Measurements from ENCODE around the gene CXCL9. TPM values are rescaled to one million over a fixed set of nuclear protein-coding genes. Genes with fewer than 3 reads are reported as not detected.

Gene CXCL9
- total and polyA plus RNA-seq, 2 donors (not counting 1 experiment from before 2014, with no cell fraction given), result not detected

DNA sequence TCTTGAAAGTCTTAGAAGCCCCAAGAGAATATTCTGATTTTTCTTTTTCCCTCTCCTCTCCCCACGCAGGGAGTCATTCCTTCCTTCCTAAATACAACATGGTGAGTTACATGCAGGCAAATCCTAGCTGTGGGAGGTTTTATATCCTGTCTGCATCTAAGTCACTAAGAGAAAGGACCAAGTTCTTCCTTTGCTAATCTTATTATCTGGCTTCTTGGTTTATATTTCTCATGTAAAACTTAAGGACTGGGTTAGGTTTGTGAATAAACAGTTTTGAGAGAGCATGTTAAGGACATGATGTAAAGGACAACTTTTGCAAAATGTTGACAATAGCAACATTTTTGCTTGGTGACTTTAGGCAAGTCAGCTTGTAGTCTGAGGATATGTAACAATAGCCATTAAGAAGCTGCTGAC lies 5.1 kb upstream of the CXCL9 start:
- DNase-seq (no peak), ATAC-seq (ENCODE audit: low read depth) (no peak)
- ChIA-PET CTCF (no interaction called here), POLR2A (no interaction called here)
- Histone ChIP-seq H3K9me3 (ENCODE audit: control extremely low read depth in 1 of 3, control insufficient read depth in 2 of 3, insufficient read depth in 1 of 3, low read length in 2 of 3) (no peaks in the 10 kb centered on the region), H4K20me1 (ENCODE audit: control insufficient read depth, insufficient read depth, low read length, poor library complexity, severe bottlenecking) (no peaks in the 10 kb centered on the region), H2AFZ (ENCODE audit: insufficient read depth, low read depth, low read length, poor library complexity, severe bottlenecking) (peak overlapping the region; percentile 47), H3K4me2 (replicated peaks; ENCODE audit: low read depth, low read length, poor library complexity, severe bottlenecking) (peak overlapping the region; percentile 57), H3K27me3 (replicated peaks in 1 of 4; ENCODE audit: control extremely low read depth in 1 of 4, control insufficient read depth in 3 of 4, insufficient read depth in 4 of 4, low read length in 3 of 4) (no peaks in the 10 kb centered on the region), H3K79me2 (ENCODE audit: control insufficient read depth, insufficient read depth, low read length) (no peaks in the 10 kb centered on the region), H3K27ac (ENCODE audit: low read length in 2 of 2) (peak overlapping the region in 1 of 2 donors; percentile 42), H3K36me3 (replicated peaks in 1 of 2; ENCODE audit: control extremely low read depth in 1 of 2, control insufficient read depth in 1 of 2, extremely low read depth in 1 of 2, insufficient read depth in 2 of 2, low read length in 1 of 2) (no peaks in the 10 kb centered on the region), H3K9ac (ENCODE audit: low read length) (peak overlapping the region; percentile 33), H3K4me1 (ENCODE audit: control insufficient read depth in 2 of 2, insufficient read depth in 2 of 2, low read length in 2 of 2) (peaks cover 20 to 23% of the 10 kb centered on the region in 2 donors), H3K4me3 (ENCODE audit: control extremely low read depth in 1 of 5, extremely low read depth in 1 of 5, insufficient read depth in 1 of 5, low read depth in 2 of 5, low read length in 4 of 5) (no peak overlapping the region)
- Mint-ChIP-seq H3K27me3 (no peaks in the 10 kb centered on the region), H3K9me3 (ENCODE audit: insufficient read depth) (no peaks in the 10 kb centered on the region), H3K27ac (no peak overlapping the region), H3K4me1 (peaks cover 28% of the 10 kb centered on the region), H3K4me3 (no peak overlapping the region)
- TF ChIP-seq EZH2 (IDR thresholded peaks at IDR 0.05; ENCODE audit: borderline replicate concordance, insufficient read depth, low read depth, low read length, poor library complexity, severe bottlenecking), result no peak
- TF ChIP-seq, protein P1, sequence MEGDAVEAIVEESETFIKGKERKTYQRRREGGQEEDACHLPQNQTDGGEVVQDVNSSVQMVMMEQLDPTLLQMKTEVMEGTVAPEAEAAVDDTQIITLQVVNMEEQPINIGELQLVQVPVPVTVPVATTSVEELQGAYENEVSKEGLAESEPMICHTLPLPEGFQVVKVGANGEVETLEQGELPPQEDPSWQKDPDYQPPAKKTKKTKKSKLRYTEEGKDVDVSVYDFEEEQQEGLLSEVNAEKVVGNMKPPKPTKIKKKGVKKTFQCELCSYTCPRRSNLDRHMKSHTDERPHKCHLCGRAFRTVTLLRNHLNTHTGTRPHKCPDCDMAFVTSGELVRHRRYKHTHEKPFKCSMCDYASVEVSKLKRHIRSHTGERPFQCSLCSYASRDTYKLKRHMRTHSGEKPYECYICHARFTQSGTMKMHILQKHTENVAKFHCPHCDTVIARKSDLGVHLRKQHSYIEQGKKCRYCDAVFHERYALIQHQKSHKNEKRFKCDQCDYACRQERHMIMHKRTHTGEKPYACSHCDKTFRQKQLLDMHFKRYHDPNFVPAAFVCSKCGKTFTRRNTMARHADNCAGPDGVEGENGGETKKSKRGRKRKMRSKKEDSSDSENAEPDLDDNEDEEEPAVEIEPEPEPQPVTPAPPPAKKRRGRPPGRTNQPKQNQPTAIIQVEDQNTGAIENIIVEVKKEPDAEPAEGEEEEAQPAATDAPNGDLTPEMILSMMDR (IDR thresholded peaks at IDR 0.05), result no peak
- WGBS (ENCODE audit: insufficient coverage), result no CpG with 5 or more reads among the region's 1 CpG
- intact Hi-C loops (cut with micrococcal nuclease), result no loop called here

DNA sequence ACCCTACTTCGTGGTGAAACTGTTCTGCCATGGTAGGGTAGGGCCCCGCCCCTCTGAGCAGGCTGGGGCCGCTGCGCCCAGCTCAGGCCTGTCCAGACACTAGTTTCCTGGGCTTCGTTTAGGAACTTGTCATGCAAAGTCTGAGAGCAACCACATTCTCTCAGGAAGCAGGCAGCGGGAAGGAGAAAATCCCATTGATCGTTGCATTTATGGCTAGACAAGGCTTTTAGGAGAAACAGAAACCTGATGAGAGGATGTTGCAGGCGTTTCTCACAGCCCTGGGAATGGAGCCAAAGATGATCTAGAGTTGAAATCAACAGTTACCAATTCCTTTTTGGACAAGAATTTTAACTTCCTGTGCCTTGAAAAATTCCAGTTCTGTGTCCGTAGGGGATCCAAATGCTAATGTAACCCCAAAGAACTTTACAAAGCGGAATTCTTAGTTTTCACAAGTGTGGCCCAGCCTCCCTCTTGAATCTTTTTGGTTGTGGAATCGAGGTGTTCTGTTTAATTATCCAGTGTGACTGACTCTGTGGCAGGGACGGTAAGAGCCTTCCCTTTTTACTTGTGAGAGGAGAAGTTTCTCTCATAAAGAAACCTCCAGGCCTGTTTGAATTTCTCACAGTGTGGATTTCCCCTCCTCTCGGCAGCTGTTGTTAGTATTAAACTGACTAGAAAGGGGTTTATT lies 4.5 kb upstream of the CXCL9 start:
- peak overlapping the region in 1 of 2 donors; percentile 42 for H3K27ac ChIP-seq (ENCODE audit: low read length in 2 of 2)
- H3K4me3 ChIP-seq (ENCODE audit: control extremely low read depth in 1 of 5, extremely low read depth in 1 of 5, insufficient read depth in 1 of 5, low read depth in 2 of 5, low read length in 4 of 5), result peak overlapping the region in 3 of 5 experiments; percentile 8 to 33 (median 16)
- Mint-ChIP-seq H3K9me3 (ENCODE audit: insufficient read depth) (no peaks in the 10 kb centered on the region), H3K27me3 (no peaks in the 10 kb centered on the region), H3K4me3 (no peak overlapping the region), H3K27ac (no peak overlapping the region), H3K4me1 (peaks cover 28% of the 10 kb centered on the region)
- H3K9ac ChIP-seq (ENCODE audit: low read length), result peak overlapping the region; percentile 33
- H4K20me1 ChIP-seq (ENCODE audit: control insufficient read depth, insufficient read depth, low read length, poor library complexity, severe bottlenecking), result no peaks in the 10 kb centered on the region
- no peaks in the 10 kb centered on the region for H3K79me2 ChIP-seq (ENCODE audit: control insufficient read depth, insufficient read depth, low read length)
- peak overlapping the region; percentile 57 for H3K4me2 ChIP-seq (replicated peaks; ENCODE audit: low read depth, low read length, poor library complexity, severe bottlenecking)
- TF ChIP-seq EZH2 (IDR thresholded peaks at IDR 0.05; ENCODE audit: borderline replicate concordance, insufficient read depth, low read depth, low read length, poor library complexity, severe bottlenecking), result no peak
- TF ChIP-seq, protein P1 (IDR thresholded peaks at IDR 0.05), result no peak
- no peaks in the 10 kb centered on the region for H3K27me3 ChIP-seq (replicated peaks in 1 of 4; ENCODE audit: control extremely low read depth in 1 of 4, control insufficient read depth in 3 of 4, insufficient read depth in 4 of 4, low read length in 3 of 4)
- ChIA-PET CTCF (no interaction called here), POLR2A (no interaction called here)
- intact Hi-C loops (cut with micrococcal nuclease), result no loop called here
- H2AFZ ChIP-seq (ENCODE audit: insufficient read depth, low read depth, low read length, poor library complexity, severe bottlenecking), result peak overlapping the region; percentile 47
- peaks cover 20 to 23% of the 10 kb centered on the region in 2 donors for H3K4me1 ChIP-seq (ENCODE audit: control insufficient read depth in 2 of 2, insufficient read depth in 2 of 2, low read length in 2 of 2)
- WGBS (ENCODE audit: insufficient coverage), result 63% methylated on average over 10 of the region's 13 CpGs
- no peaks in the 10 kb centered on the region for H3K36me3 ChIP-seq (replicated peaks in 1 of 2; ENCODE audit: control extremely low read depth in 1 of 2, control insufficient read depth in 1 of 2, extremely low read depth in 1 of 2, insufficient read depth in 2 of 2, low read length in 1 of 2)
- no peak for DNase-seq
- ATAC-seq (ENCODE audit: low read depth), result no peak
- no peaks in the 10 kb centered on the region for H3K9me3 ChIP-seq (ENCODE audit: control extremely low read depth in 1 of 3, control insufficient read depth in 2 of 3, insufficient read depth in 1 of 3, low read length in 2 of 3)

All from B cell (primary cell).